H9 (cell line): ENCODE data around the gene ANKRD28. TPM values are rescaled to one million over a fixed set of nuclear protein-coding genes. Genes with fewer than 3 reads are reported as not detected.

Experiments
- DNase-seq: peaks from one replicate; pipeline ENCODE4 v3.0.0-alpha.2; 2017
- H2AFZ ChIP-seq: one replicate; pipeline ENCODE4 v1.6.1; 2013; ENCODE audit warnings: mild to moderate bottlenecking, low read length, control low read depth, moderate library complexity
- H2AK5ac ChIP-seq: 2 replicates; pipeline ENCODE4 v1.6.1; 2013; ENCODE audit warnings: low read length, control low read depth, mixed read lengths; ENCODE audit not compliant: insufficient read length
- H2BK120ac ChIP-seq: one replicate; pipeline ENCODE4 v1.6.1; 2013; ENCODE audit warnings: low read depth, mild to moderate bottlenecking, low read length, control low read depth, inconsistent platforms; ENCODE audit not compliant: poor library complexity, severe bottlenecking
- H2BK12ac ChIP-seq: 2 replicates; pipeline ENCODE4 v1.6.1; 2013; ENCODE audit warnings: low read length, control low read depth, mixed read lengths, low read depth; ENCODE audit not compliant: insufficient read length
- H2BK15ac ChIP-seq: 2 replicates; pipeline ENCODE4 v1.6.1; 2013; ENCODE audit warnings: low read depth, low read length, control low read depth
- H2BK20ac ChIP-seq: one replicate; pipeline ENCODE4 v1.6.1; 2013; ENCODE audit warnings: low read depth, mild to moderate bottlenecking, low read length, control low read depth, inconsistent platforms; ENCODE audit not compliant: poor library complexity, severe bottlenecking
- H2BK5ac ChIP-seq: 2 replicates; pipeline ENCODE4 v1.6.1; 2013; ENCODE audit warnings: low read length, control low read depth, mixed read lengths; ENCODE audit not compliant: insufficient read length
- H3K14ac ChIP-seq: 2 replicates; pipeline ENCODE4 v1.6.1; 2013; ENCODE audit warnings: low read length, control low read depth; ENCODE audit not compliant: insufficient read depth
- H3K18ac ChIP-seq: 2 replicates; pipeline ENCODE4 v1.6.1; 2013; ENCODE audit warnings: low read depth, mild to moderate bottlenecking, mixed read lengths, low read length, control low read depth; ENCODE audit not compliant: insufficient read length
- H3K23ac ChIP-seq: 2 replicates; pipeline ENCODE4 v1.6.1; 2013; ENCODE audit warnings: low read length, control low read depth, mixed read lengths, low read depth; ENCODE audit not compliant: insufficient read length
- H3K23me2 ChIP-seq: 2 replicates; pipeline ENCODE4 v1.6.1; 2013; ENCODE audit warnings: low read depth, mild to moderate bottlenecking, mixed read lengths, low read length, control low read depth; ENCODE audit not compliant: insufficient read length, poor library complexity, severe bottlenecking
- H3K27ac ChIP-seq: 2 replicates; pipeline ENCODE4 v1.5.1; 2013; ENCODE audit warnings: low read length, control low read depth, mixed read lengths, low read depth; ENCODE audit not compliant: insufficient read length
- H3K27me3 ChIP-seq: 2 replicates; pipeline ENCODE4 v1.6.1; 2013; ENCODE audit warnings: low read length, control low read depth, inconsistent platforms; ENCODE audit not compliant: insufficient read depth
- H3K4ac ChIP-seq: 2 replicates; pipeline ENCODE4 v1.6.1; 2013; ENCODE audit warnings: low read depth, mild to moderate bottlenecking, control low read depth, inconsistent platforms, low read length, moderate library complexity
- H3K4me1 ChIP-seq: 2 replicates; pipeline ENCODE4 v1.6.1; 2013; ENCODE audit warnings: low read length, control low read depth, inconsistent platforms; ENCODE audit not compliant: insufficient read depth
- H3K4me2 ChIP-seq: 2 replicates; pipeline ENCODE4 v1.6.1; 2013; ENCODE audit warnings: low read length, control low read depth, mixed read lengths; ENCODE audit not compliant: insufficient read length, insufficient read depth
- H3K56ac ChIP-seq: 2 replicates; pipeline ENCODE4 v1.6.1; 2013; ENCODE audit warnings: low read depth, mild to moderate bottlenecking, mixed read lengths, low read length, control low read depth; ENCODE audit not compliant: insufficient read length
- H3K79me1 ChIP-seq: 2 replicates; pipeline ENCODE4 v1.6.1; 2013; ENCODE audit warnings: low read depth, mild to moderate bottlenecking, moderate library complexity, low read length, control low read depth, inconsistent platforms; ENCODE audit not compliant: insufficient read depth, poor library complexity, severe bottlenecking
- H3K79me2 ChIP-seq: 2 replicates; pipeline ENCODE4 v1.6.1; 2013; ENCODE audit warnings: low read length, control low read depth, inconsistent platforms; ENCODE audit not compliant: insufficient read depth
- H3K9ac ChIP-seq: 2 replicates; pipeline ENCODE4 v1.6.1; 2013; ENCODE audit warnings: low read length, control low read depth, mixed read lengths; ENCODE audit not compliant: insufficient read length; ENCODE audit errors: extremely low read depth
- H3K9me3 ChIP-seq: one replicate; pipeline ENCODE4 v1.6.1; 2013; ENCODE audit warnings: low read depth, low read length, inconsistent platforms; ENCODE audit not compliant: control insufficient read depth
- H3T11ph ChIP-seq: one replicate; pipeline ENCODE4 v1.6.1; 2013; ENCODE audit warnings: mild to moderate bottlenecking, low read length, control low read depth, inconsistent platforms
- H4K20me1 ChIP-seq: one replicate; pipeline ENCODE4 v1.6.1; 2013; ENCODE audit not compliant: control insufficient read depth, insufficient read length, insufficient read depth
- H4K5ac ChIP-seq: 2 replicates; pipeline ENCODE4 v1.6.1; 2013; ENCODE audit warnings: low read depth, mild to moderate bottlenecking, mixed read lengths, low read length, control low read depth; ENCODE audit not compliant: insufficient read length
- H4K8ac ChIP-seq: replicated peaks from 2 replicates; pipeline ENCODE4 v1.6.1; 2013; ENCODE audit warnings: low read length, control low read depth, mixed read lengths, low read depth; ENCODE audit not compliant: insufficient read length
- H4K91ac ChIP-seq: 2 replicates; pipeline ENCODE4 v1.6.1; 2013; ENCODE audit warnings: low read depth, mild to moderate bottlenecking, moderate library complexity, mixed read lengths, low read length, control low read depth; ENCODE audit not compliant: insufficient read length
- H3K27ac Mint-ChIP-seq, 3 experiments: 2 replicates in 2 of 3; 3 replicates in 1 of 3; pipeline ENCODE4 v1.8.0; 2020 to 2021; ENCODE audit warnings: mixed read lengths in 3 of 3, mild to moderate bottlenecking in 1 of 3, moderate library complexity in 1 of 3
- H3K27me3 Mint-ChIP-seq: 2 replicates; pipeline ENCODE4 v1.8.0; 2021; ENCODE audit warnings: low read depth, mild to moderate bottlenecking, moderate library complexity, mixed read lengths
- H3K36me3 Mint-ChIP-seq, 3 experiments: 2 replicates in 2 of 3; 3 replicates in 1 of 3; pipeline ENCODE4 v1.8.0; 2020 to 2021; ENCODE audit warnings: low read depth in 3 of 3, mixed read lengths in 3 of 3; ENCODE audit not compliant: insufficient read depth in 1 of 3
- H3K4me1 Mint-ChIP-seq, 2 experiments: 2 replicates each; pipeline ENCODE4 v1.8.0; 2020; ENCODE audit warnings: mixed read lengths in 2 of 2
- H3K4me3 Mint-ChIP-seq, 2 experiments: 2 replicates in 1 of 2; 3 replicates in 1 of 2; pipeline ENCODE4 v1.8.0; 2020 to 2021; ENCODE audit warnings: mild to moderate bottlenecking in 2 of 2, mixed read lengths in 2 of 2, moderate library complexity in 1 of 2
- H3K9me3 Mint-ChIP-seq, 2 experiments: 2 replicates in 1 of 2; 3 replicates in 1 of 2; pipeline ENCODE4 v1.8.0; 2020; ENCODE audit warnings: mild to moderate bottlenecking in 2 of 2, mixed read lengths in 2 of 2, moderate library complexity in 1 of 2
- CTCF ChIP-seq: fragments of 200-600 bp; sonication (generic); conservative IDR thresholded peaks from 3 replicates; pipeline ENCODE4 v1.8.0; 2021; ENCODE audit warnings: antibody characterized with exemption, mild to moderate bottlenecking
- WGBS: extraction: QIAGEN DNeasy Blood & Tissue Kit; methylation state at CpG from one replicate; pipeline ENCODE4 v1.1.7; 2013; ENCODE audit warnings: missing lambda C conversion rate, low lambda C conversion rate, mixed read lengths; ENCODE audit not compliant: insufficient read length; ENCODE audit errors: extremely low coverage; 5-methylcytosine and 5-hydroxymethylcytosine counted together
- total RNA-seq: library from RNA; stranded (reverse); gene quantifications from 2 replicates; pipeline ENCODE4 v1.2.1, GENCODE V29; 2021

Gene ANKRD28
- total RNA-seq, 1 experiment from 2014 or later, result 59.0 TPM

- H3K9me3 Mint-ChIP-seq, result peaks cover 0 to 2% of the 10 kb centered on the region in 2 experiments; a peak in 2 of 5 replicates
These were observed 103.2 kb downstream of the ANKRD28 start for GRCh38 chr3:15694628-15695027.

More at GRCh38 chr3:15694628-15695027, 103.2 kb downstream of the ANKRD28 start:
- no peaks in the 10 kb centered on the region for H3K27me3 ChIP-seq
- H3K79me2 ChIP-seq, result no peaks in the 10 kb centered on the region
- no peaks in the 10 kb centered on the region for H3K27me3 Mint-ChIP-seq
- H2BK15ac ChIP-seq, result no peak overlapping the region
- no peaks in the 10 kb centered on the region for H3K4me1 Mint-ChIP-seq
- H4K91ac ChIP-seq, result no peak overlapping the region
- H3K14ac ChIP-seq, result no peak overlapping the region
- no peaks in the 10 kb centered on the region for H3K4me1 ChIP-seq
- H2BK20ac ChIP-seq, result no peak overlapping the region
- no peak overlapping the region for H2AK5ac ChIP-seq
- H3K36me3 Mint-ChIP-seq, result peaks cover 0 to 31% (median 24%) of the 10 kb centered on the region in 3 experiments
- no peak overlapping the region for H3K23ac ChIP-seq
- no peak overlapping the region for H4K5ac ChIP-seq
- no peak for TF ChIP-seq CTCF
- H3K4ac ChIP-seq, result no peak overlapping the region
- H3K23me2 ChIP-seq, result no peaks in the 10 kb centered on the region
- no peaks in the 10 kb centered on the region for H3K79me1 ChIP-seq
- no peak overlapping the region for H3K56ac ChIP-seq
- H2BK5ac ChIP-seq, result no peak overlapping the region
- H3K27ac ChIP-seq, result no peak overlapping the region
- no peak overlapping the region for H3K4me2 ChIP-seq
- no peaks in the 10 kb centered on the region for H3K9me3 ChIP-seq
- no peak overlapping the region for H2BK120ac ChIP-seq
- DNase-seq, result no peak
- no peak overlapping the region for H3T11ph ChIP-seq
- H4K8ac ChIP-seq, result no peak overlapping the region
- no peak overlapping the region for H3K9ac ChIP-seq
- no peaks in the 10 kb centered on the region for H4K20me1 ChIP-seq
- no peak overlapping the region for H3K4me3 Mint-ChIP-seq
- H2AFZ ChIP-seq, result no peak overlapping the region
- H2BK12ac ChIP-seq, result no peak overlapping the region
- no peak overlapping the region for H3K18ac ChIP-seq
- no CpG with 5 or more reads among the region's 1 CpG for WGBS
- no peak overlapping the region for H3K27ac Mint-ChIP-seq
